Measurements from ENCODE around the gene RTL10.

Gene RTL10

GRCh38 chr22:19875531-19876313, 21.0 kb upstream of the RTL10 start:
- DNase-seq = no peak

- DNase-seq = no peak
Observed at GRCh38 chr22:19875061-19875530, 20.4 kb upstream of the RTL10 start.

- peak; percentile 42 for DNase-seq
Observed at GRCh38 chr22:19874307-19875060, 19.8 kb upstream of the RTL10 start.

GRCh38 chr22:19873960-19874306, 19.3 kb upstream of the RTL10 start:
- no peak for DNase-seq

GRCh38 chr22:19873138-19873959, 18.7 kb upstream of the RTL10 start:
- no peak for DNase-seq

- no peak for DNase-seq
Observed at GRCh38 chr22:19872779-19873137, 18.1 kb upstream of the RTL10 start.

- DNase-seq = no peak
Observed at GRCh38 chr22:19871845-19872778, 17.4 kb upstream of the RTL10 start.

- no peak for DNase-seq
Observed at GRCh38 chr22:19871023-19871844, 16.6 kb upstream of the RTL10 start.

GRCh38 chr22:19870153-19871022, 15.7 kb upstream of the RTL10 start:
- no peak for DNase-seq

- no peak for DNase-seq
Observed at GRCh38 chr22:19869497-19870152, 15.0 kb upstream of the RTL10 start.

- DNase-seq = no peak
Observed at GRCh38 chr22:19868773-19869471, 14.2 kb upstream of the RTL10 start.

GRCh38 chr22:19868333-19868732, 13.7 kb upstream of the RTL10 start:
- no peak for DNase-seq

GRCh38 chr22:19867617-19868016, 12.9 kb upstream of the RTL10 start:
- DNase-seq = no peak

GRCh38 chr22:19866665-19867009, 12.0 kb upstream of the RTL10 start:
- DNase-seq = no peak

GRCh38 chr22:19865141-19865829, 10.6 kb upstream of the RTL10 start:
- no peak for DNase-seq

- no peak for DNase-seq
Observed at GRCh38 chr22:19864538-19865106, 9.9 kb upstream of the RTL10 start.

GRCh38 chr22:19863571-19863970, 8.9 kb upstream of the RTL10 start:
- DNase-seq = no peak

GRCh38 chr22:19862619-19863246, 8.1 kb upstream of the RTL10 start:
- no peak for DNase-seq

Data from central memory CD4-positive, alpha-beta T cell (primary cell).